HCT116 (cell line): ENCODE results near the gene NT5DC2. TPM values are rescaled to one million over a fixed set of nuclear protein-coding genes. Genes with fewer than 3 reads are reported as not detected.

Source experiments
- ATAC-seq: fragments of 200-7000 bp; cut with Tn5 transposase; 2 replicates; pipeline ENCODE4 v1.9.1; 2020; ENCODE audit warnings: mild to moderate bottlenecking, moderate library complexity
- BruUV-seq: library from RNA; stranded (reverse); fragments of 400-500 nt; replicated peaks from 2 replicates; lab custom pipeline; 2021; lab: Mats Ljungman, UMichigan
- CTCF ChIA-PET: fragments of 300-600 bp; sonication (Branson Sonifier 250); formaldehyde crosslinking; loops from one replicate; lab custom pipeline; 2021; ENCODE audit warnings: antibody characterized with exemption; lab: Charles Lee
- POLR2A ChIA-PET: fragments of 300-600, 350-600 bp; sonication (Branson Sonifier 250); formaldehyde crosslinking; loops from one replicate; lab custom pipeline; 2021; ENCODE audit warnings: antibody characterized with exemption; lab: Charles Lee
- RAD21 ChIA-PET, 2 experiments: fragments of 300-600 bp; sonication (Branson Sonifier 250); formaldehyde crosslinking; loops; one replicate each; lab custom pipeline; 2023; ENCODE audit warnings: low total read pairs in 2 of 2; ENCODE audit not compliant: uncharacterized antibody in 2 of 2, unreplicated experiment in 2 of 2, low non-redundant PET in 1 of 2; lab: Charles Lee
- DNase-seq: peaks from one replicate; pipeline ENCODE4 v3.0.0-alpha.2; 2010; ENCODE audit warnings: low read depth, low spot score
- H2AFZ ChIP-seq: fragments of 200-600 bp; shearing (Covaris generic), sonication (generic); 2 replicates; pipeline ENCODE4 v1.6.1; 2017; ENCODE audit warnings: low read depth, mixed run types, mixed read lengths, antibody characterized with exemption, low read length; ENCODE audit not compliant: poor library complexity, severe bottlenecking
- H3K27ac ChIP-seq: 2 replicates; pipeline ENCODE4 v1.5.1; 2012; ENCODE audit warnings: low read depth, low read length
- H3K27me3 ChIP-seq: fragments of 200-600 bp; sonication (generic); 2 replicates; pipeline ENCODE4 v1.6.1; 2016; ENCODE audit warnings: mixed run types, low read length, mixed read lengths; ENCODE audit not compliant: insufficient read depth
- H3K36me3 ChIP-seq, 2 experiments: fragments of 200-500 bp in 1 of 2; fragments of 200-600 bp in 1 of 2; sonication (Bioruptor generic) in 1 of 2; sonication (generic) in 1 of 2; 2 replicates each; pipeline versions ENCODE4 v1.5.1 to v1.6.1; 2014 to 2016; ENCODE audit warnings: low read length in 2 of 2, inconsistent platforms in 1 of 2, mixed read lengths in 1 of 2, mixed run types in 1 of 2; ENCODE audit not compliant: insufficient read depth in 2 of 2, control insufficient read depth in 1 of 2
- H3K4me1 ChIP-seq, 2 experiments: fragments of 200-600 bp in 1 of 2; sonication (generic) in 1 of 2; 2 replicates each; pipeline versions ENCODE4 v1.5.1 to v1.6.1; 2012 to 2017; ENCODE audit warnings: low read length in 2 of 2, inconsistent platforms in 1 of 2, mild to moderate bottlenecking in 1 of 2, mixed read lengths in 1 of 2, mixed run types in 1 of 2, moderate library complexity in 1 of 2; ENCODE audit not compliant: insufficient read depth in 2 of 2, control insufficient read depth in 1 of 2
- H3K4me2 ChIP-seq: fragments of 200-600 bp; sonication (generic); 2 replicates; pipeline ENCODE4 v1.6.1; 2017; ENCODE audit warnings: mixed run types, low read length, mixed read lengths
- H3K4me3 ChIP-seq, 2 experiments: fragments of 200-600 bp in 1 of 2; sonication (generic) in 1 of 2; replicated peaks in 1 of 2; 2 replicates each; pipeline ENCODE4 v1.5.1; 2011 to 2016; ENCODE audit warnings: low read length in 2 of 2, control low read depth in 1 of 2, low read depth in 1 of 2, mild to moderate bottlenecking in 1 of 2, mixed read lengths in 1 of 2, mixed run types in 1 of 2
- H3K79me2 ChIP-seq: fragments of 200-600 bp; sonication (generic); 2 replicates; pipeline ENCODE4 v1.6.1; 2017; ENCODE audit warnings: mild to moderate bottlenecking, mixed run types, low read length, moderate library complexity, mixed read lengths; ENCODE audit not compliant: insufficient read depth
- H3K9ac ChIP-seq: fragments of 200-600 bp; sonication (generic); 2 replicates; pipeline ENCODE4 v1.6.1; 2016; ENCODE audit warnings: low read length, mixed read lengths
- H3K9me2 ChIP-seq: fragments of 200-600 bp; sonication (generic), shearing (Covaris generic); 2 replicates; pipeline ENCODE4 v1.6.1; 2017; ENCODE audit warnings: mixed run types, mild to moderate bottlenecking, moderate library complexity; ENCODE audit not compliant: insufficient read depth
- H3K9me3 ChIP-seq, 2 experiments: fragments of 200-500 bp in 1 of 2; fragments of 200-600 bp in 1 of 2; sonication (Bioruptor generic) in 1 of 2; sonication (generic) in 1 of 2; 2 replicates each; pipeline ENCODE4 v1.6.1; 2014 to 2017; ENCODE audit warnings: low read length in 2 of 2, mixed read lengths in 2 of 2, inconsistent platforms in 1 of 2, low read depth in 1 of 2, mild to moderate bottlenecking in 1 of 2, mixed run types in 1 of 2, moderate library complexity in 1 of 2; ENCODE audit not compliant: control insufficient read depth in 1 of 2, insufficient read depth in 1 of 2
- H4K20me1 ChIP-seq: fragments of 200-600 bp; sonication (generic), shearing (Covaris generic); 2 replicates; pipeline ENCODE4 v1.6.1; 2017; ENCODE audit warnings: mixed run types, mild to moderate bottlenecking, moderate library complexity; ENCODE audit not compliant: insufficient read depth
- ATF3 ChIP-seq: IDR thresholded peaks from 2 replicates; pipeline ENCODE4 v1.6.1; 2012
- CBX3 ChIP-seq: IDR thresholded peaks from 2 replicates; pipeline ENCODE4 v1.6.1; 2012; ENCODE audit warnings: low read depth
- CEBPB ChIP-seq: IDR thresholded peaks from 2 replicates; pipeline ENCODE4 v1.6.1; 2012; ENCODE audit warnings: low read depth
- EGR1 ChIP-seq: IDR thresholded peaks from 2 replicates; pipeline ENCODE4 v1.6.1; 2012; ENCODE audit warnings: low read depth
- EZH2 ChIP-seq: fragments of 200-600 bp; sonication (generic); IDR thresholded peaks from 2 replicates; pipeline ENCODE4 v1.6.1; 2017; ENCODE audit warnings: antibody characterized with exemption, mixed run types
- EZH2phosphoT487 ChIP-seq: fragments of 200-600 bp; IDR thresholded peaks from 2 replicates; pipeline ENCODE4 v1.6.1; 2018; ENCODE audit warnings: antibody characterized with exemption, borderline replicate concordance
- FOSL1 ChIP-seq: IDR thresholded peaks from 2 replicates; pipeline ENCODE4 v1.6.1; 2012; ENCODE audit warnings: low read depth
- JUND ChIP-seq: IDR thresholded peaks from 2 replicates; pipeline ENCODE4 v1.6.1; 2012
- POLR2A ChIP-seq: IDR thresholded peaks from 2 replicates; pipeline ENCODE4 v1.7.0; 2011; ENCODE audit warnings: borderline replicate concordance; ENCODE audit not compliant: insufficient read depth, insufficient read length; ENCODE audit errors: extremely low read depth
- POLR2AphosphoS5 ChIP-seq: IDR thresholded peaks from 2 replicates; pipeline ENCODE4 v1.6.1; 2011; ENCODE audit warnings: mild to moderate bottlenecking, low read depth, low read length, moderate library complexity
- RAD21 ChIP-seq: IDR thresholded peaks from 2 replicates; pipeline ENCODE4 v1.6.1; 2012; ENCODE audit warnings: low read depth, mild to moderate bottlenecking
- SIN3A ChIP-seq: IDR thresholded peaks from 2 replicates; pipeline ENCODE4 v1.6.1; 2012; ENCODE audit warnings: low read depth
- SRF ChIP-seq: IDR thresholded peaks from 2 replicates; pipeline ENCODE4 v1.6.1; 2012; ENCODE audit warnings: low read depth
- YY1 ChIP-seq: IDR thresholded peaks from 2 replicates; pipeline ENCODE4 v1.6.1; 2011; ENCODE audit warnings: low read length, low read depth, moderate library complexity, mild to moderate bottlenecking; ENCODE audit not compliant: insufficient replicate concordance; ENCODE audit errors: extremely low read depth
- ZFX ChIP-seq: fragments of 450-650 bp; IDR thresholded peaks from 2 replicates; pipeline ENCODE4 v1.6.1; 2017
- ZNF274 ChIP-seq: fragments of 200-500 bp; sonication (Bioruptor generic); IDR thresholded peaks from 2 replicates; pipeline ENCODE4 v1.6.1; 2014; ENCODE audit warnings: mild to moderate bottlenecking, low read depth, low read length, inconsistent platforms
- intact Hi-C: fragments of 100-400 bp; cut with micrococcal nuclease; formaldehyde crosslinking; loops from 2 replicates; pipeline ENCODE4 v1.10.0; 2022
- total RNA-seq: library from RNA; stranded (reverse); gene quantifications from one replicate; pipeline ENCODE4 v1.2.1, GENCODE V29; 2021; ENCODE audit not compliant: unreplicated experiment
- TF ChIP-seq, protein P1 (sequence below): IDR thresholded peaks from 2 replicates; pipeline ENCODE4 v1.6.1; 2011; ENCODE audit warnings: mild to moderate bottlenecking, low read length, moderate library complexity; ENCODE audit not compliant: insufficient replicate concordance; ENCODE audit errors: extremely low read depth
- TF ChIP-seq, protein P2 (sequence below), 3 experiments: fragments of 200-600 bp in 1 of 3; sonication (generic) in 1 of 3; IDR thresholded peaks in 2 of 3; conservative IDR thresholded peaks in 1 of 3; 2 replicates each; pipeline ENCODE4 v1.5.1; 2012 to 2017; ENCODE audit warnings: low read depth in 2 of 3, low read length in 2 of 3, antibody characterized with exemption in 1 of 3, borderline replicate concordance in 1 of 3, control low read depth in 1 of 3, mild to moderate bottlenecking in 1 of 3, mixed read lengths in 1 of 3, mixed run types in 1 of 3, moderate library complexity in 1 of 3; ENCODE audit not compliant: insufficient read depth in 1 of 3

Gene NT5DC2
- total RNA-seq, 1 experiment from 2014 or later, result 125 TPM

DNA sequence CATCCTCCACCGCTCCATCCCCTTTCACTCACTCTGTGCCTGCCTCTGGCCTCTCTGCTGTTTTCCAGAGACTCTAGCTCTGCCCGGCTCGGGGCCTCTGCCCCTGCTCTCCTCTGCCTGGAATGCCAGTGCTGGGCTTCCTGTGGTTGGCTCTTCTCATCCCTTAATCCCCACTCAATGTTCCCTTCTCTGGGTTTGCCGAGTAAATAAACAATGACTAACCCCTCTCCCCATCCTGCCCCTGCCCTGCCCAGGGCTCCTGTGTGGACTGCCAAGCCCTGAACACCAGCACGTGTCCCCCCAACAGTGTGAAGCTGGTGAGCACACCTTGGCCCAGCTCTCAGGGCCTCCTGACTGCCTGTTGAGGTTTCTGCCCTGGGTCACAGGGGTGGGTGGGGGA is 26.3 kb downstream of the NT5DC2 start (continued):
- TF ChIP-seq SRF (no peak), EGR1 (no peak), JUND (no peak), POLR2A (no peak), FOSL1 (no peak), SIN3A (no peak), ATF3 (no peak), RAD21 (no peak), ZFX (no peak)
- TF ChIP-seq, protein P1, sequence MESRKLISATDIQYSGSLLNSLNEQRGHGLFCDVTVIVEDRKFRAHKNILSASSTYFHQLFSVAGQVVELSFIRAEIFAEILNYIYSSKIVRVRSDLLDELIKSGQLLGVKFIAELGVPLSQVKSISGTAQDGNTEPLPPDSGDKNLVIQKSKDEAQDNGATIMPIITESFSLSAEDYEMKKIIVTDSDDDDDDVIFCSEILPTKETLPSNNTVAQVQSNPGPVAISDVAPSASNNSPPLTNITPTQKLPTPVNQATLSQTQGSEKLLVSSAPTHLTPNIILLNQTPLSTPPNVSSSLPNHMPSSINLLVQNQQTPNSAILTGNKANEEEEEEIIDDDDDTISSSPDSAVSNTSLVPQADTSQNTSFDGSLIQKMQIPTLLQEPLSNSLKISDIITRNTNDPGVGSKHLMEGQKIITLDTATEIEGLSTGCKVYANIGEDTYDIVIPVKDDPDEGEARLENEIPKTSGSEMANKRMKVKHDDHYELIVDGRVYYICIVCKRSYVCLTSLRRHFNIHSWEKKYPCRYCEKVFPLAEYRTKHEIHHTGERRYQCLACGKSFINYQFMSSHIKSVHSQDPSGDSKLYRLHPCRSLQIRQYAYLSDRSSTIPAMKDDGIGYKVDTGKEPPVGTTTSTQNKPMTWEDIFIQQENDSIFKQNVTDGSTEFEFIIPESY, result no peak

GRCh38 chr3:52506266-52506966 is 27.2 kb downstream of the NT5DC2 start:
- BruUV-seq, result no TSS peak
- intact Hi-C loops, result no loop called here
- H3K36me3 ChIP-seq, result no peaks in the 10 kb centered on the region
- H4K20me1 ChIP-seq, result no peaks in the 10 kb centered on the region
- no peak for TF ChIP-seq JUND
- TF ChIP-seq, protein P2, sequence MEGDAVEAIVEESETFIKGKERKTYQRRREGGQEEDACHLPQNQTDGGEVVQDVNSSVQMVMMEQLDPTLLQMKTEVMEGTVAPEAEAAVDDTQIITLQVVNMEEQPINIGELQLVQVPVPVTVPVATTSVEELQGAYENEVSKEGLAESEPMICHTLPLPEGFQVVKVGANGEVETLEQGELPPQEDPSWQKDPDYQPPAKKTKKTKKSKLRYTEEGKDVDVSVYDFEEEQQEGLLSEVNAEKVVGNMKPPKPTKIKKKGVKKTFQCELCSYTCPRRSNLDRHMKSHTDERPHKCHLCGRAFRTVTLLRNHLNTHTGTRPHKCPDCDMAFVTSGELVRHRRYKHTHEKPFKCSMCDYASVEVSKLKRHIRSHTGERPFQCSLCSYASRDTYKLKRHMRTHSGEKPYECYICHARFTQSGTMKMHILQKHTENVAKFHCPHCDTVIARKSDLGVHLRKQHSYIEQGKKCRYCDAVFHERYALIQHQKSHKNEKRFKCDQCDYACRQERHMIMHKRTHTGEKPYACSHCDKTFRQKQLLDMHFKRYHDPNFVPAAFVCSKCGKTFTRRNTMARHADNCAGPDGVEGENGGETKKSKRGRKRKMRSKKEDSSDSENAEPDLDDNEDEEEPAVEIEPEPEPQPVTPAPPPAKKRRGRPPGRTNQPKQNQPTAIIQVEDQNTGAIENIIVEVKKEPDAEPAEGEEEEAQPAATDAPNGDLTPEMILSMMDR (IDR thresholded peaks at IDR 0.05 in 2 of 3, conservative IDR thresholded peaks at IDR 0.05 in 1 of 3; ENCODE audit: borderline replicate concordance in 1 of 3, insufficient read depth in 1 of 3, low read depth in 2 of 3, low read length in 2 of 3), result no peak
- TF ChIP-seq, protein P1, result no peak
- TF ChIP-seq POLR2A, result no peak
- TF ChIP-seq YY1, result no peak
- no peak for TF ChIP-seq ZFX
- TF ChIP-seq RAD21, result no peak
- TF ChIP-seq EGR1, result no peak
- TF ChIP-seq ZNF274, result no peak
- no peak for TF ChIP-seq EZH2
- no peak for TF ChIP-seq EZH2phosphoT487
- TF ChIP-seq POLR2AphosphoS5, result no peak
- TF ChIP-seq CEBPB, result no peak
- no peak for TF ChIP-seq CBX3
- no peak overlapping the region for H3K4me3 ChIP-seq
- CTCF ChIA-PET, result no interaction called here
- H3K79me2 ChIP-seq, result no peaks in the 10 kb centered on the region
- H3K9me3 ChIP-seq, result no peaks in the 10 kb centered on the region
- no peaks in the 10 kb centered on the region for H3K27me3 ChIP-seq
- POLR2A ChIA-PET, result no interaction called here
- DNase-seq (no peak), ATAC-seq (no peak)
- H3K9ac ChIP-seq, result no peak overlapping the region
- peaks cover 3 to 9% of the 10 kb centered on the region in 2 experiments; a peak in 2 of 4 replicates for H3K4me1 ChIP-seq
- H3K4me2 ChIP-seq, result no peak overlapping the region
- H3K9me2 ChIP-seq, result no peaks in the 10 kb centered on the region
- RAD21 ChIA-PET, result no interaction called here
- no peak overlapping the region for H3K27ac ChIP-seq
- no peak overlapping the region for H2AFZ ChIP-seq
